PFSK-1 (cell line): ENCODE measurements around the gene GNAT2.

Experiments used
- POLR2AphosphoS5 ChIP-seq: IDR thresholded peaks from 2 replicates; pipeline ENCODE4 v1.6.1; 2012; ENCODE audit warnings: low read depth, mild to moderate bottlenecking, control low read depth, low read length, moderate library complexity
- REST ChIP-seq, 2 experiments: IDR thresholded peaks; 2 replicates each; pipeline versions ENCODE4 v1.6.1 to v1.8.0; 2011 to 2012; ENCODE audit warnings: low read depth in 2 of 2, low read length in 2 of 2, control low read depth in 1 of 2, inconsistent platforms in 1 of 2, mild to moderate bottlenecking in 1 of 2, moderate library complexity in 1 of 2; ENCODE audit not compliant: insufficient read depth in 1 of 2
- SIN3A ChIP-seq: IDR thresholded peaks from 2 replicates; pipeline ENCODE4 v1.6.1; 2012; ENCODE audit warnings: mild to moderate bottlenecking, low read length, moderate library complexity, borderline replicate concordance; ENCODE audit not compliant: insufficient read depth
- TAF1 ChIP-seq: IDR thresholded peaks from 2 replicates; pipeline ENCODE4 v1.6.1; 2012; ENCODE audit warnings: low read length, control low read depth, borderline replicate concordance; ENCODE audit not compliant: insufficient read depth

DNA sequence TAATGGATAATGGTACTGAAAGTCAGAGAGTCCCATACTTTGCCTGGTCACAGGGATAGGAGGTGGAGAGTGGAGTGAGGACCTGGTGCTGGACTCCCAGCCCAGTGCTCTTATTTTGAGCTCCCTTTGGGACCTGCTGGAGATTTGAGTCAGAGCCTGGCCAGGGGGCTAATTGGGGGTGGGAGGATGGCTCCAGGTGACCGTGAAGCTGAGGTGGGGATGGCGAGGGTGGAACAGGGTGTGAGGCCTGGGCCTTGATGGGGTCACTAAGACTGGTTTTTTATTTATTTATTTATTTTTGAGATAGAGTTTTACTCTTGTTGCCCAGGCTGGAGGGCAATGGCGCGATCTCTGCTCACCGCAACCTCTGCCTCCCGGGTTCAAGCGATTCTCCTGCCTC is 18.0 kb upstream of the GNAT2 start:
- no peak for TF ChIP-seq POLR2AphosphoS5
- TF ChIP-seq SIN3A = no peak
- TF ChIP-seq TAF1 = no peak
- TF ChIP-seq REST (IDR thresholded peaks at IDR 0.05; ENCODE audit: insufficient read depth in 1 of 2, low read depth in 2 of 2, low read length in 2 of 2) = no peak
